MCF 10A (cell line): ENCODE results near the gene RBFOX1. TPM values are rescaled to one million over a fixed set of nuclear protein-coding genes. Genes with fewer than 3 reads are reported as not detected.

Experiments
- BruUV-seq: library from RNA; stranded (reverse); fragments of 400-500 nt; replicated peaks from 2 replicates; lab custom pipeline; 2021; lab: Mats Ljungman, UMichigan
- CTCF ChIA-PET: fragments of 300-600 bp; sonication (Branson Sonifier 250); formaldehyde crosslinking; extraction: SDS; loops from one replicate; lab custom pipeline; 2021; ENCODE audit warnings: antibody characterized with exemption, inconsistent platforms; lab: Yijun Ruan, JAX
- POLR2A ChIA-PET: fragments of 300-600, 350-650 bp; sonication (Branson Sonifier 250); formaldehyde crosslinking; extraction: SDS; loops from one replicate; lab custom pipeline; 2020; ENCODE audit warnings: antibody characterized with exemption, inconsistent platforms; lab: Yijun Ruan, JAX
- DNase-seq: peaks from one replicate; pipeline ENCODE4 v3.0.0-alpha.2; 2018; ENCODE audit not compliant: unreplicated experiment
- H3K27ac Mint-ChIP-seq: one replicate; pipeline ENCODE4 v1.8.0; 2022; ENCODE audit warnings: mild to moderate bottlenecking, low read depth, mixed read lengths; ENCODE audit not compliant: unreplicated experiment
- H3K27me3 Mint-ChIP-seq: one replicate; pipeline ENCODE4 v1.8.0; 2022; ENCODE audit warnings: mixed read lengths; ENCODE audit not compliant: insufficient read depth, unreplicated experiment
- H3K36me3 Mint-ChIP-seq: one replicate; pipeline ENCODE4 v1.8.0; 2022; ENCODE audit warnings: mild to moderate bottlenecking, moderate library complexity, mixed read lengths; ENCODE audit not compliant: insufficient read depth, unreplicated experiment
- H3K4me1 Mint-ChIP-seq: one replicate; pipeline ENCODE4 v1.8.0; 2022; ENCODE audit warnings: mixed read lengths; ENCODE audit not compliant: insufficient read depth, unreplicated experiment
- H3K4me3 Mint-ChIP-seq: one replicate; pipeline ENCODE4 v1.8.0; 2022; ENCODE audit warnings: mild to moderate bottlenecking, moderate library complexity, mixed read lengths; ENCODE audit not compliant: unreplicated experiment
- H3K9me3 Mint-ChIP-seq: one replicate; pipeline ENCODE4 v1.8.0; 2022; ENCODE audit warnings: mixed read lengths; ENCODE audit not compliant: unreplicated experiment
- intact Hi-C: fragments of 100-400 bp; cut with micrococcal nuclease; formaldehyde crosslinking; loops from 2 replicates; pipeline ENCODE4 v1.14.1; 2022
- total RNA-seq: library from RNA; stranded (reverse); gene quantifications from 2 replicates; pipeline ENCODE4 v1.2.3, GENCODE V29; 2022
- TF ChIP-seq, protein P1 (sequence below): fragments of 200-600 bp; IDR thresholded peaks from one replicate; pipeline ENCODE4 v1.8.0; 2022; ENCODE audit warnings: antibody characterized with exemption, mild to moderate bottlenecking; ENCODE audit not compliant: unreplicated experiment

Gene RBFOX1
- total RNA-seq, 1 experiment from 2014 or later: not detected

DNA sequence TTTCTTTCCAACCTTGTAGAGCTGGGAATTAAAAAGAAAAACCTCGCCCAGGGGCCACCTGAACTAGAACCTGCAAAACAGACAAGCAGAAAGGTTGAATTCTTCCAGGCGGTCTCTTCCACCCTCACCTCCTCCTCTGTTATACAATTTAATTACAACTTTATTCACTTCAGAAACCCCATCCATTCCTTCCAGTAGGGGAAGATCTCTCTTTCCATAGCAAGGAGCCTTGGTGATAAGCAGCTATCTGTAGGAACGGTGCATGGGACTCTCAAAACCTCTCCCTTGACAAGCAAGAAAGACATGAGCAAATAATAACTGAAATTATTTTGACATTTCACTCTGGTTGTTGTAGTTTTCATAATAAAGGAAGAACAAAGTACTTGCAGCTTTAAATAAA lies 176.0 kb downstream of the RBFOX1 start:
- Mint-ChIP-seq H3K27me3 (no peaks in the 10 kb centered on the region), H3K9me3 (peaks cover 19% of the 10 kb centered on the region), H3K4me3 (no peak overlapping the region), H3K36me3 (no peaks in the 10 kb centered on the region), H3K4me1 (no peaks in the 10 kb centered on the region), H3K27ac (no peak overlapping the region)
- intact Hi-C loops: no loop called here
- DNase-seq: no peak
- BruUV-seq: no TSS peak
- ChIA-PET CTCF (interaction anchor here (0.5 kb wide), 1 partner anchor 663 kb away, joined by 4 read pairs; no protein-coding TSS in a partner anchor), POLR2A (no interaction called here)
- TF ChIP-seq, protein P1, sequence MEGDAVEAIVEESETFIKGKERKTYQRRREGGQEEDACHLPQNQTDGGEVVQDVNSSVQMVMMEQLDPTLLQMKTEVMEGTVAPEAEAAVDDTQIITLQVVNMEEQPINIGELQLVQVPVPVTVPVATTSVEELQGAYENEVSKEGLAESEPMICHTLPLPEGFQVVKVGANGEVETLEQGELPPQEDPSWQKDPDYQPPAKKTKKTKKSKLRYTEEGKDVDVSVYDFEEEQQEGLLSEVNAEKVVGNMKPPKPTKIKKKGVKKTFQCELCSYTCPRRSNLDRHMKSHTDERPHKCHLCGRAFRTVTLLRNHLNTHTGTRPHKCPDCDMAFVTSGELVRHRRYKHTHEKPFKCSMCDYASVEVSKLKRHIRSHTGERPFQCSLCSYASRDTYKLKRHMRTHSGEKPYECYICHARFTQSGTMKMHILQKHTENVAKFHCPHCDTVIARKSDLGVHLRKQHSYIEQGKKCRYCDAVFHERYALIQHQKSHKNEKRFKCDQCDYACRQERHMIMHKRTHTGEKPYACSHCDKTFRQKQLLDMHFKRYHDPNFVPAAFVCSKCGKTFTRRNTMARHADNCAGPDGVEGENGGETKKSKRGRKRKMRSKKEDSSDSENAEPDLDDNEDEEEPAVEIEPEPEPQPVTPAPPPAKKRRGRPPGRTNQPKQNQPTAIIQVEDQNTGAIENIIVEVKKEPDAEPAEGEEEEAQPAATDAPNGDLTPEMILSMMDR: no peak

DNA sequence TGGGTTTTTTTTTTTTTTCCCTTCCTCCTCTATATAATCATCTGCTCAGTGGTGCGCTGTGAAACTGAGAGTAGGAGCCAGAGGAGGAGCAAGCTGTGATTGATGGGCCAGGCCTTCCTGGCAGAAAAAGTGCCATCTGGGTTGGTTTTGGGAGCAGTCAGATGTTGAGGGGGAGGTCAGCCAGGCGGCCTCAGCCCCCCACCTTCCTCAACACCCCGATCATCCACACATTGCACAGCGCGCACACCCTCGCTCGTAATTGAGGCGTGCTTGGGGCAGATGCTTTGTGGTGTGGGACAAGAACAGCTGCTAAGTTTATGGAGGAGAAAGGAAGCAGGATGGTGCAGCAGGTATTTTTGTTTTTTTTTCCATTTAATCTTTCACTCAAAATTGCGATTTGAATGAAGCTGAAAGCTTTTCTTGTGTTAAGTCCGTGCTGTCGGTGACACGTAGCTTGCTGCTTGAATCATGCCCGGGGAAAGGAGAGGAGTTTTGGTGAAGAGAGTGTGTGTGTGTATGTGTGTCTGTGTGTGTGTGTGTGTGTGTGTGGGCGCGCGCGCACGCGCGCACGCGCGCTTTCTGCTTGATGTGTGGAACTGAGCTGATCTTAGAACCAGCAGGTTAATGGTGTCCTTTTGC lies 177.4 kb downstream of the RBFOX1 start:
- no peaks in the 10 kb centered on the region for H3K4me1 Mint-ChIP-seq
- no peak for DNase-seq
- H3K36me3 Mint-ChIP-seq: no peaks in the 10 kb centered on the region
- H3K4me3 Mint-ChIP-seq: no peak overlapping the region
- intact Hi-C loops: no loop called here
- no TSS peak for BruUV-seq
- H3K9me3 Mint-ChIP-seq: peaks cover 19% of the 10 kb centered on the region
- CTCF ChIA-PET: interaction anchor here (0.6 kb wide), 1 partner anchor 515 kb away, joined by 3 read pairs; no protein-coding TSS in a partner anchor
- H3K27me3 Mint-ChIP-seq: no peaks in the 10 kb centered on the region
- POLR2A ChIA-PET: interaction anchor here (0.6 kb wide), 1 partner anchor 144 kb away, joined by 3 read pairs; no protein-coding TSS in a partner anchor
- H3K27ac Mint-ChIP-seq: no peak overlapping the region
- TF ChIP-seq, protein P1: no peak

DNA sequence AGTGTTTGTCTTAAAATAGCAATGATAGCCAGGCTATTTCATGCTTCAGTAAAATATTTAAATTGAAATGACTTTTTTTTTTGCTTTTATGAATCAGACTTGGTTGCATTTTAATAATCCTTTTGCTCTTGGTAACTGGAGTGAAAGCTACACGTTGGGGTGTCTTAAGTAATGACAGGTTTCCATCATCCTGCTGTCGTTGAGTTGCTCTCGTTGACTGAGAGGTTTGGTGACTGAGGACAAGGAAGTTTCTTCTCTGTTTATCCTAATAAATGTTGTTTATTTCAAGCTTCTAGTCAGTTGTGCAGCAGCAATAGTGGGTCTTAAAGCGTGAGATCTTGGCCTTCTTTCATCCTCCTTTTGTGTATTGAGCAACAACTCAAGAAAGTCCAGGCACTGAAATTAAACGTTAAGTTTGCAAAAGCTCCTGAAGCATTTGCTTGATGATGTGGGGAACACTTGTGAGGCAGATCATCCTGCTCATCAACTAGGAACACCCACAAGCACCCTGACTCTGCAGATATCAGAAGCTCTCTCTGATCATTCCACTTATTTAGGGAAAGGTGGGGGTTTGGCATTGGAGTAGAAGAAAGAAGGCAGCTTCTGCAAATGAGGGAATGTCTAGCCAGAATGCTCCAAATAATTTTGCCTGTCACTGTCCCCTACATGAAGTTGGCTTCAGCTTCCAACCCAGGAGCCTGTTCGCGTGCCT lies 179.1 kb downstream of the RBFOX1 start:
- no peak overlapping the region for H3K27ac Mint-ChIP-seq
- no TSS peak for BruUV-seq
- ChIA-PET CTCF (no interaction called here), POLR2A (no interaction called here)
- no peak for DNase-seq
- TF ChIP-seq, protein P1: no peak
- no peak overlapping the region for H3K4me3 Mint-ChIP-seq
- H3K27me3 Mint-ChIP-seq: no peaks in the 10 kb centered on the region
- H3K36me3 Mint-ChIP-seq: no peaks in the 10 kb centered on the region
- H3K9me3 Mint-ChIP-seq: peaks cover 20% of the 10 kb centered on the region
- intact Hi-C loops: no loop called here
- H3K4me1 Mint-ChIP-seq: no peaks in the 10 kb centered on the region

DNA sequence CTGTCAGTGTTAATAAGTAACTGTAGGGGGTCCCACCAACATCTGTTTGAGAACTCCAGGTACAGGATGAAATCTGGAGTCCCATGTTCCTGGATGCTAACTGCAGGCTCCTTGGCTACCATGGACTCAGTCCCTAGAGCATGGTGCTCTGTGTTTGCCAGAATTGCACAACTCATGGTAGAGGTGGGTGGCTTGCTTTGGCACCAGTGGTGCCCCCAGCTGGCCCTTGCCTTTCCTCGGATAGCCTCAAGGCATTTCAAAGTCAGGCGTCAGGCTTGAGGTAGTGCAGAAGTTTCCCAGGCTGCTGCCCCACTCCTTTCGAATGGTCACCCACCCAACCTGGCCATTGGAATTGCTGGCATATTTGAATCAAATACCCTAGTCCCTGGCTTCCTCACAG lies 179.9 kb downstream of the RBFOX1 start:
- no peak overlapping the region for H3K4me3 Mint-ChIP-seq
- no peaks in the 10 kb centered on the region for H3K27me3 Mint-ChIP-seq
- POLR2A ChIA-PET: no interaction called here
- H3K27ac Mint-ChIP-seq: no peak overlapping the region
- intact Hi-C loops: no loop called here
- TF ChIP-seq, protein P1: no peak
- BruUV-seq: no TSS peak
- no peak for DNase-seq
- CTCF ChIA-PET: interaction anchor here (1.5 kb wide), 1 partner anchor 12 kb away, joined by 4 read pairs; no protein-coding TSS in a partner anchor
- peaks cover 27% of the 10 kb centered on the region for H3K9me3 Mint-ChIP-seq
- H3K36me3 Mint-ChIP-seq: no peaks in the 10 kb centered on the region
- no peaks in the 10 kb centered on the region for H3K4me1 Mint-ChIP-seq
